WERI-Rb-1 (cell line): ENCODE measurements around the gene MAML3.

Experiments used
- DNase-seq: peaks from one replicate; pipeline ENCODE4 v3.0.0-alpha.2; 2020
- H3K27ac ChIP-seq: fragments of 250-450 bp; sonication (Bioruptor Pico); 2 replicates; pipeline ENCODE4 v1.5.1; 2020; ENCODE audit warnings: mild to moderate bottlenecking, moderate library complexity
- H3K27me3 ChIP-seq: fragments of 250-450 bp; sonication (Bioruptor Pico); 2 replicates; pipeline ENCODE4 v1.5.1; 2021; ENCODE audit warnings: mild to moderate bottlenecking, low read depth, moderate library complexity; ENCODE audit not compliant: insufficient read depth, severe bottlenecking
- H3K36me3 ChIP-seq: fragments of 250-450 bp; sonication (Bioruptor Pico); 2 replicates; pipeline ENCODE4 v1.5.1; 2020; ENCODE audit warnings: mild to moderate bottlenecking, moderate library complexity
- H3K4me3 ChIP-seq: 2 replicates; pipeline ENCODE4 v1.5.1; 2011; ENCODE audit warnings: low read depth, mild to moderate bottlenecking, control low read depth, low read length
- H3K9me3 ChIP-seq: fragments of 250-450 bp; sonication (Bioruptor Pico); 2 replicates; pipeline ENCODE4 v1.5.1; 2021; ENCODE audit warnings: mild to moderate bottlenecking, moderate library complexity; ENCODE audit not compliant: severe bottlenecking
- TF ChIP-seq, protein P1 (sequence below): IDR thresholded peaks from 2 replicates; pipeline ENCODE4 v1.5.1; 2011; ENCODE audit warnings: low read depth, mild to moderate bottlenecking, control low read depth, inconsistent platforms, low read length

Gene MAML3

DNA sequence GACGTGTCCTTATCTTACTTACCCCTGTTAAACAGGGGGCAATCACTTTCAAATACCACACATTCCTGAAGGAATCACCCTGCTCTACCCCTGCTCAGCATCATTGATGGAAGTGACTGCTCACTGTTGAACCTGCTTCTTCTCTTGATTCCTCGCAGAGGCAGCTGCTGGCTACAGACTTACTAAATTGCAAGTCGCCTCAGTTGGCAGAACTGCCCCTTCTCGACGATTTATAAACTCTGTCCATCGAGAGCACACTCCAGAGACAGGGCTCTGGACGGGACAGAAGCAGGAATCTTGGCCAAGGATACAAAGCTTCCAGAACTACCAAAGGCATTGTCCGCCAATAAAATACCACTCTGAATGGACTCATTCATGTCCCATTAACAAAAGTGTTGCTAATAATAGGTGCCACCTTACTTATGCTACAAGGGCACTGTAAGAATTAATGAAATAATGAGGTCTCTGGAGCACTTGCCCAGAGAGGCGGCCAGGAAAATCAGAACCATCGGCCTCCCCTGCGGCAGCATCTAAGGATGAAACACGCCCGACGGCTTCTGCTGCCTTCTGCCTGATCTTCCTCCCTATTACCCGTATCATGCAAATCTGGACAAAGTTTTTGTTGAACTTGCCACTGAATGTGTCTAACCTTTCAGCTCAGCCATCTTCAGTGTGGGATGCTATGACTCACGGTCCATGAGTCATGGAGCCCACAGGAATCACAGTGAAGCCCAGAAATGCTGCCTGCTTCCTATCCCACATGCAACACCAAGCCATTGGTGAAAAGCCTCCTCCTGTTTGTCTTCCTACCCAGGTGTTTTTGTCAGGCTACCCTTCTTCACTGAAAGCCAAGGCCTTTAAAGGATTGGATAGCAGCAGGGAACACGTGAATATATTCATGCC is 164.9 kb downstream of the MAML3 start:
- Histone ChIP-seq H3K27ac (no peak overlapping the region), H3K9me3 (no peaks in the 10 kb centered on the region), H3K36me3 (no peaks in the 10 kb centered on the region), H3K4me3 (no peak overlapping the region), H3K27me3 (no peaks in the 10 kb centered on the region)
- DNase-seq = no peak
- TF ChIP-seq, protein P1, sequence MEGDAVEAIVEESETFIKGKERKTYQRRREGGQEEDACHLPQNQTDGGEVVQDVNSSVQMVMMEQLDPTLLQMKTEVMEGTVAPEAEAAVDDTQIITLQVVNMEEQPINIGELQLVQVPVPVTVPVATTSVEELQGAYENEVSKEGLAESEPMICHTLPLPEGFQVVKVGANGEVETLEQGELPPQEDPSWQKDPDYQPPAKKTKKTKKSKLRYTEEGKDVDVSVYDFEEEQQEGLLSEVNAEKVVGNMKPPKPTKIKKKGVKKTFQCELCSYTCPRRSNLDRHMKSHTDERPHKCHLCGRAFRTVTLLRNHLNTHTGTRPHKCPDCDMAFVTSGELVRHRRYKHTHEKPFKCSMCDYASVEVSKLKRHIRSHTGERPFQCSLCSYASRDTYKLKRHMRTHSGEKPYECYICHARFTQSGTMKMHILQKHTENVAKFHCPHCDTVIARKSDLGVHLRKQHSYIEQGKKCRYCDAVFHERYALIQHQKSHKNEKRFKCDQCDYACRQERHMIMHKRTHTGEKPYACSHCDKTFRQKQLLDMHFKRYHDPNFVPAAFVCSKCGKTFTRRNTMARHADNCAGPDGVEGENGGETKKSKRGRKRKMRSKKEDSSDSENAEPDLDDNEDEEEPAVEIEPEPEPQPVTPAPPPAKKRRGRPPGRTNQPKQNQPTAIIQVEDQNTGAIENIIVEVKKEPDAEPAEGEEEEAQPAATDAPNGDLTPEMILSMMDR = no peak

DNA sequence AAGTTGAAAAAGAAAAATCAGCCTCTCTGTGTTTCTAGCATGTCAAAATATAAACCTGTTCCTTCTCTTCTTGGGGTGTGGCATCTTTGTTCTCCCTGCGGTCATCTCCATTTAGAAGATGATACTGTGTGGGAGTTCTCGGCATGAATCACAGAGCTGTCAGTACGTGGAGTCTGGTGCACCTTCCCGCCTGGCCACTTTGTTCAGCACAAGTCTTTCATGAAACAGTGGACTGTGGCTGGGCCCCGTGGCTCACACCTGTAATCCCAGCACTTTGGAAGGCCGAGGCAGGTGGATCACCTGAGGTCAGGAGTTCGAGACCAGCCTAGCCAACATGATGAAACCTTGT is 166.5 kb downstream of the MAML3 start:
- Histone ChIP-seq H3K4me3 (no peak overlapping the region), H3K27me3 (no peaks in the 10 kb centered on the region), H3K9me3 (no peaks in the 10 kb centered on the region), H3K36me3 (no peaks in the 10 kb centered on the region), H3K27ac (no peak overlapping the region)
- TF ChIP-seq, protein P1 = no peak
- no peak for DNase-seq

DNA sequence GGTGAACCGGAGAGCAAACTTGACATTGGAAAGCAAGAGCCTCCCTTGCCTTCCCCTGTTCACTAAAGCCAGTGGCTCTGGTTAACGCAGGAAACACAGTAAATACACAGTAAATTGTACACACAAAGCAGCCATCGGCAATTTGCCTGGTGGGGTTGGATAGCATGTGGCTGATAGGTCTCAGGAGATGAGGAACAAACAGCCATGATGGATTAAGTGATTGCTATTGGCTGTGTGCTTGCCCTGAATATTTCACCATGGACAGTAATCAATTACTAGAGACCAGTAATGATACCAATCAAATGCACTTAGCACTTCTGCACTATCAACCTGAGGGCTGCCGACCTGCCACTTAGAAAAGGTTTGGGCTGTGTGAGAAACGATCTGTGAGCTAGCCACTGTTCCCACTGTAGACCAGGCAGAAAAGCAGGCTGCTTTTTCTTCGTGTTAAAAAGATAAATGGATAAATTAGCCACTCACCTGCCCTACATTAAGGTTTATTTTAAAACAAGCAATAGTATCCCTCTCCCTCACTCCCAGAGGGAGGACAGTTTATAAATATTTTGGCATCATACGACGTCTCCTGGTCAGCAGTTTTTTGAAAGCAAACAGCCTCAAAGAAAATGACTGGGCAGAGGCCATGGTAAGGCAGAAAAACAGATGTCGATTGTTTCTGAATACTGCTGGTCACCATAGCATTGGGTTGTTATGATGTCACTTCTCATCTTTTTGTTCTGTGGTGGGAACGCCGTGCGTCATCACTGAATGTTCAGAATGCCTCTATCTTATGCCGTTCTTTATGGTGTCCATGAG is 167.1 kb downstream of the MAML3 start:
- TF ChIP-seq, protein P1 = no peak
- no peaks in the 10 kb centered on the region for H3K27me3 ChIP-seq
- H3K36me3 ChIP-seq = no peaks in the 10 kb centered on the region
- H3K27ac ChIP-seq = no peak overlapping the region
- no peaks in the 10 kb centered on the region for H3K9me3 ChIP-seq
- no peak for DNase-seq
- H3K4me3 ChIP-seq = no peak overlapping the region

DNA sequence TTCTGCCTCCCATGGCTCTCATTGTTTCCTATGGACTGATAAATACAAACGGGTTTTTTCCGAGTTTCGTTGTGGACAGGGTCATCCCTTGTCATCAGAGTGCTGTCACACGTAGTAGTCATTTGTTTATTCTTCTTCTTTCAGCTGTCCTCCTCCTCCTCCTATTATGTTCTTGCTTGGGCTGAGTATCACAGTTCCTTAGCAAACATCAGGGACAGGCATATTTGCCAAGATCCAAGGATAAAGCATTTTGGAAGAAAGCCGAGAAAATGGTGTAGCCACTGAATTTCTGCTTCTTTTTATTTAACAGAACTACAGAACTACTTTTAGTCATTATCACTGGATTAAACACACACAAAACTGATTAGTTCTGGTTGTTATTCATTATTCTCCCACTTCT is 167.9 kb downstream of the MAML3 start:
- no peak overlapping the region for H3K27ac ChIP-seq
- DNase-seq = no peak
- H3K9me3 ChIP-seq = no peaks in the 10 kb centered on the region
- no peaks in the 10 kb centered on the region for H3K36me3 ChIP-seq
- no peaks in the 10 kb centered on the region for H3K27me3 ChIP-seq
- H3K4me3 ChIP-seq = no peak overlapping the region
- TF ChIP-seq, protein P1 = no peak

DNA sequence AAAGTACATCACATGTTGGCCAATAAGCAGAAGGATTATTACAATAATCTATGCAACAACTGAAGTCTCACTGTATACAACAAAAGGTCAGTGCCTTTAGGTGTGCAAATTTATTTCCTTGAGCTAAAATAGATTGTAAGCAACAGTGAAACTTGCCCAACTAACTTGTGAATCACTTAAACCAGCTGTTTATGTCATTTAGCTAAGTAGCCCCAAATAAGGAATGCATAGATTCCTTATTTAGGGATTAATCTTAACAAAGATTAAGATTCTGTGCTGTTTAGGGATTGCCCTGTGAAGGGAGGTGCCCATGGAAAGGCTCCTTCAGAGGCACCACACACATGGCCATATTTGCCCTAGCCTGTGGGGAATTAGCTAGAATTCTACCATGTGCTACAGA is 168.6 kb downstream of the MAML3 start:
- TF ChIP-seq, protein P1 = no peak
- H3K36me3 ChIP-seq = no peaks in the 10 kb centered on the region
- H3K27ac ChIP-seq = no peak overlapping the region
- no peaks in the 10 kb centered on the region for H3K9me3 ChIP-seq
- no peak overlapping the region for H3K4me3 ChIP-seq
- no peak for DNase-seq
- no peaks in the 10 kb centered on the region for H3K27me3 ChIP-seq
